D721Med (cell line): ENCODE data around the gene CMIP.

ENCODE experiments used
- DNase-seq: peaks from one replicate; pipeline ENCODE4 v3.0.0; 2011; ENCODE audit warnings: low spot score; ENCODE audit not compliant: insufficient read length
- FAIRE-seq: peaks from 2 replicates; lab custom pipeline; 2011; peaks lifted over from hg19 to GRCh38; lab: Jason Lieb, UNC
- TF ChIP-seq, protein P1 (sequence below): IDR thresholded peaks from 2 replicates; pipeline ENCODE4 v1.5.1; 2012; ENCODE audit warnings: mild to moderate bottlenecking, control low read depth; ENCODE audit not compliant: insufficient read depth; ENCODE audit errors: missing control alignments

Gene CMIP

DNA sequence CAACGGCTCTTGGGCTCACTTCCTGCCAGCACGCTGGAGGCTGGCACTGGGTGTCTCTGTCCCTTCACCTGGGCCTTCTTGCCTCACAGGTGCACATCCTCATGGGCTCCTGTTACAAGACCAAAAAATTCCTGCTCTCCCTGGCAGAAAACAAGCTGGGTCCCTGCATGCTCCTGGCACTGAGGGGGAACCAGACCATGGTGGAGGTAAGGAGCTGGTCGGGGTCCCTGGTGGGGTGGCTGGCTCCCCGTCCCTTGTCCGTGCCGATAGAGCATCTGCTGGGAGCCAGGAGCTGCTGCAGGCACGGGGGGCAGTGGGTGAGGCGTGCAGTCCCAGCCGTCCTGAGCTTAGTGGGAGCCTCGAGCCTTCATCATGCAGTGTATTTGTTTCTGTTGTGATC lies 255.0 kb downstream of the CMIP start:
- no peak for DNase-seq
- no peak for FAIRE-seq
- TF ChIP-seq, protein P1, sequence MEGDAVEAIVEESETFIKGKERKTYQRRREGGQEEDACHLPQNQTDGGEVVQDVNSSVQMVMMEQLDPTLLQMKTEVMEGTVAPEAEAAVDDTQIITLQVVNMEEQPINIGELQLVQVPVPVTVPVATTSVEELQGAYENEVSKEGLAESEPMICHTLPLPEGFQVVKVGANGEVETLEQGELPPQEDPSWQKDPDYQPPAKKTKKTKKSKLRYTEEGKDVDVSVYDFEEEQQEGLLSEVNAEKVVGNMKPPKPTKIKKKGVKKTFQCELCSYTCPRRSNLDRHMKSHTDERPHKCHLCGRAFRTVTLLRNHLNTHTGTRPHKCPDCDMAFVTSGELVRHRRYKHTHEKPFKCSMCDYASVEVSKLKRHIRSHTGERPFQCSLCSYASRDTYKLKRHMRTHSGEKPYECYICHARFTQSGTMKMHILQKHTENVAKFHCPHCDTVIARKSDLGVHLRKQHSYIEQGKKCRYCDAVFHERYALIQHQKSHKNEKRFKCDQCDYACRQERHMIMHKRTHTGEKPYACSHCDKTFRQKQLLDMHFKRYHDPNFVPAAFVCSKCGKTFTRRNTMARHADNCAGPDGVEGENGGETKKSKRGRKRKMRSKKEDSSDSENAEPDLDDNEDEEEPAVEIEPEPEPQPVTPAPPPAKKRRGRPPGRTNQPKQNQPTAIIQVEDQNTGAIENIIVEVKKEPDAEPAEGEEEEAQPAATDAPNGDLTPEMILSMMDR: no peak

DNA sequence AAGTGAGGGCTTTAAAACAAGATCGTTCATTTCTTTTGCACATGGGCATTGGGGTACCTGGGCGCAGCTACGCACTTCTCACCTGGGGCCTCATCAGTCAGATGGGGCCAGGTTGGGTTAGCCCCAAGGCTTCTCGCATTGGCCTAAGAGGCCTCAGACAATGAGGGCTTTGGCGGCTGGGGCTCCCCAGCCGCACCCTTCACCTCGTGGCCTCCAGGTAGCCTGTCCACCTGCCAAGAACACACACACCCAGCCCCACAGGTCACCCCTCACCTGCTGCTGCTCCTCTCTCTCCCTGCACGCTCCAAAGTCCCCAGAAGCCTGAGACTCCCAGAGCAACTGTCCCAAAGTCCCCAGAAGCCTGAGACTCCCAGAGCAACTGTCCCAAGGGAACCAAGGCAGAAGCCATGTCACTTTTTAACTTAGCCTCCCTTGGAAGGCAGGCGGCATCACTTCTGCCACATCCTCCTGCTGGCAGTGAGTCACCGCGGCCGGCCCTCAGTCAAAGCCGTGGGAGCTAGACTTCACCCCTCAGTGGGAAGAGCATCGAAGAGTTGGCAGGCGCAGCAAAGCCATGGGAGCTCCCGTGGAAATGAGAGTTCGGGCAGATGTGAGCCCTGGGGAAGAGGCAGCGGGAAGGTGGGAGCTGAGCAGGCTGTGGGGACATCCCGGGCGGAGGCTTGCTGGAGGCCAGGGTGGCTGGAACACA lies 255.6 kb downstream of the CMIP start:
- FAIRE-seq (no peak), DNase-seq (no peak)
- TF ChIP-seq, protein P1: no peak

DNA sequence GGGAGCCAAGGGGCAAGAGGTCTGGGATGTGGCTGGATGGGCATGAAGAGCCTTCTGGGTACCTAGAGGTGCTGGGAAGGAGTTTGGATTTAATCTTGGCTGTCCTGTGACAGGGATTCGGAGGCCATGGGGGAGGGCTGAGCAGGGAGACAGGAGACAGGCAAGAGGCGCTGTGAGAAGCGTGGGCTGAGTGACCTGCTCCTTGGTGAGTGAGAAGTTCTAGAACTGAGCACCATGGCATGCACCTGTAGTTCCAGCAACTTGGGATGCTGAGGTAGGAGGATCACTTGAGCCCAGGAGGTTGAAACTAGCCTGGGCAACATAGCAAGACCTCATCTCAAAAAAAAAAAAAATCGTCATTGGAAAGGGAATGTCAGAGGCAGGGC lies 256.2 kb downstream of the CMIP start:
- TF ChIP-seq, protein P1: no peak
- DNase-seq: no peak
- FAIRE-seq: no peak

DNA sequence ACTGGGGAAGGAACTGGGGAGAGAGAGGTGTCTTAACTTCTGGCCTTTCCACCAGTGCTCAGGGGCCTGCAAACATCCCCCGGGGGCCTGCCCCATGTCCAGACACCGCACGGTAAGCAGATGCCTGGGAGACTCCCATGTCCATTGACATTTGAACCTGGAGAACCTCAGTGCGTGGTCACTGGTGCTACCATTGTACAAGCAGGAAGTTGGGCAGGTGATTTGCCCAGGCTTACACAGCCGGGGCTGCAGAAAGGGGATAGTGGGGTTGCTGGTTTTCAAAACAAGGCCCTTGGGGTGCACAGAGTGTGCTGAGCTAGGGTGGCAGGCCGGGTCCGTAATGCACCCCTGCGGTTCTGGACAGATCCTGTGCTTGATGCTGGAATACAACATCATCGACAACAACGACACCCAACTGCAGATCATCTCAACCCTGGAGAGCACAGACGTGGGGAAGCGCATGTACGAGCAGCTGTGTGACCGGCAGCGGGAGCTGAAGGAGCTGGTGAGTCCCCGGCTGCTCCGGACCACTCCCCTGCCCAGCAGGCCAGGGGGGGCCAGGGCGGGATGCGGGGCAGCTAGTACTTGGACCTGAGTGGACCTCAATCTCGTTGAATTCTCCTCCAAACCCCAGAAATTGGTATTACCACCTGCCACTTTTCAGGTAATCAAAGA lies 256.8 kb downstream of the CMIP start:
- FAIRE-seq: no peak
- no peak for DNase-seq
- TF ChIP-seq, protein P1: no peak

DNA sequence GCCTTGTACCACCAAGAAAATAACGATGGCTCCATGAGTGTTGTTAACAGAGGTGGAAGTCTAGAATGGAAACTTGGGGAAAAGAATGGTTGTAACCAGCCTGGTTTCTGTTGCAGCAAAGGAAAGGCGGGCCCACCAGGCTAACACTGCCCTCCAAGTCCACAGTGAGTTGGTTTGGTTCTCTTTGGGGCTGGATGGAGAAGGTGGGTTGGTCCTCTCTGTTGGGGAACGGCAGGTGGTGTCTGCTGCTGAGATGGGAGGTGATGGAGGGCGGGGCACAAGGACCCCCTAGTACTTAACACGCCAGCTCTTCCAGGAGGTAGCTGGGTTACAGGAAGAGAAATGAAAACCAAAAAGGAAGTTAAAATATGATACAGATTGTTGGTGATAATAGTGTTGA lies 257.9 kb downstream of the CMIP start:
- TF ChIP-seq, protein P1: no peak
- DNase-seq (no peak), FAIRE-seq (no peak)

DNA sequence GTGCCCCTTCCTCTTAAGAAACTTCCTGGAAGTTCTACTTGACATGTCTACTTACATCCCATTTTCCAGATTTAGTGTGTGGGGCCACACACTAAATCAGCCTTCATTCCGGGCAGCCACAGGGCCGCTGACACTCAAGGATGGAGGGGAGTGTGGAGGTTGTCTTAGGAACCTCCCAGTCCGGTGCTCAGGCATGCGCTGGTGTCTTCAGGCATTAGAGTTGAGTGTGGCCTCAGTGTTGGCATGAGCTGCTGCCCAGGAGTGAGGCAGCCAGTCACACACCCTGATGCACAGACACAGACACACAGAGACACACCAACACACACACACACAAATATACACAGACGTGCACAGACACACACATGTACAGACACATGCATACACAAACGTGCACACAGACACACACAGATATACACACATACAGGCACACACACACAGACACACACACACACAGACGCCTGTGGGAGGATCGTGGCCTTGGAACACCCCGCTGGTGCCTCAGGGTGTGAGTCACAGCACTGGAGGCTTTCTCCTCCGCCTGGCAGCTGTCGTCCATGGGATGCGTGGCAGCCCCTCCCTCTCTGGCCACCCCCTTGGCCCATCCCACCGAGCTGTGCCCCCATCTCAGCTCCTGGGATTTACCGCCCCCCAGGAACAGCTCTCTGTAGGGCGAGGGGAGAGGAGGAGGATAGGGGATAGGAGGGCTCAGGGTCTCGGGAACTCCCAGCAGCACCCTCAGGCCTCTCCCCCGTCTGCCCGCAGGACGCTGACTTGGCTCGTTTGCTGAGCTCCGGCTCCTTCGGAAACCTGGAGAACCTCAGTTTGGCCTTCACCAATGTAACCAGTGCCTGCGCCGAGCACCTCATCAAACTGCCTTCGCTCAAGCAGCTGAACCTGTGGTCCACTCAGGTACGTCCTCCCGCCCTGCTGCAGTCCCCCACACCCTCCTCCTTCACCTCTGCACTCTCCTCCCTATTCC lies 258.9 kb downstream of the CMIP start:
- DNase-seq (no peak), FAIRE-seq (no peak)
- TF ChIP-seq, protein P1: no peak
